ENCODE data around the gene MCM7. TPM values are rescaled to one million over a fixed set of nuclear protein-coding genes. Genes with fewer than 3 reads are reported as not detected.

The MCM7 gene
- total and polyA plus RNA-seq, 2 of the 13 experiments (the other 11 are each of a cell fraction or from before 2014, with no cell fraction given), result 84.5 to 214 TPM

- TF ChIP-seq, protein P1, sequence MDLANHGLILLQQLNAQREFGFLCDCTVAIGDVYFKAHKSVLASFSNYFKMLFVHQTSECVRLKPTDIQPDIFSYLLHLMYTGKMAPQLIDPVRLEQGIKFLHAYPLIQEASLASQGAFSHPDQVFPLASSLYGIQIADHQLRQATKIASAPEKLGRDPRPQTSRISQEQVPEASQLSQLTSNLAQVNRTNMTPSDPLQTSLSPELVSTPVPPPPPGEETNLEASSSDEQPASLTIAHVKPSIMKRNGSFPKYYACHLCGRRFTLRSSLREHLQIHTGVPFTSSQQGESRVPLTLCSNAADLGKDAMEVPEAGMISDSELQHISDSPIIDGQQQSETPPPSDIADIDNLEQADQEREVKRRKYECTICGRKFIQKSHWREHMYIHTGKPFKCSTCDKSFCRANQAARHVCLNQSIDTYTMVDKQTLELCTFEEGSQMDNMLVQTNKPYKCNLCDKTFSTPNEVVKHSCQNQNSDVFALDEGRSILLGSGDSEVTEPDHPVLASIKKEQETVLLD (CRISPR knock-in tag; IDR thresholded peaks at IDR 0.05; ENCODE audit: low read depth), result peak; percentile 61
- TF ChIP-seq ZNF160 (CRISPR knock-in tag; IDR thresholded peaks at IDR 0.05) (no peak), ELF3 (CRISPR knock-in tag; IDR thresholded peaks at IDR 0.05) (peak; percentile 61; the same call in 1 of the 2 replicates), CBX2 (IDR thresholded peaks at IDR 0.05; ENCODE audit: low read depth, low read length) (no peak), CBX2 (CRISPR knock-in tag; IDR thresholded peaks at IDR 0.05; ENCODE audit: low read depth) (no peak), REL (CRISPR knock-in tag; conservative IDR thresholded peaks at IDR 0.05) (no peak), XBP1 (CRISPR knock-in tag; IDR thresholded peaks at IDR 0.05) (no peak), SRY (CRISPR knock-in tag; IDR thresholded peaks at IDR 0.05) (0 out of 2 replicates have a peak, but pooled peaks have one; percentile 13), MEIS1 (CRISPR knock-in tag; IDR thresholded peaks at IDR 0.05; ENCODE audit: borderline replicate concordance) (no peak), ZNF562 (CRISPR knock-in tag; IDR thresholded peaks at IDR 0.05; ENCODE audit: borderline replicate concordance) (no peak), ZNF552 (CRISPR knock-in tag; IDR thresholded peaks at IDR 0.05; ENCODE audit: borderline replicate concordance) (no peak), KLF9 (CRISPR knock-in tag; IDR thresholded peaks at IDR 0.05; ENCODE audit: low read depth) (0 out of 2 replicates have a peak, but pooled peaks have one; percentile 63), ZBTB1 (CRISPR knock-in tag; IDR thresholded peaks at IDR 0.05; ENCODE audit: borderline replicate concordance) (no peak), FOXK2 (IDR thresholded peaks at IDR 0.05) (no peak), HNF4G (IDR thresholded peaks at IDR 0.05; ENCODE audit: borderline replicate concordance, low read depth, low read length) (no peak), HNF4G (CRISPR knock-in tag; IDR thresholded peaks at IDR 0.05; ENCODE audit: borderline replicate concordance, low read depth) (no peak), HOXA7 (CRISPR knock-in tag; IDR thresholded peaks at IDR 0.05) (no peak), HMGXB4 (CRISPR knock-in tag; IDR thresholded peaks at IDR 0.05; ENCODE audit: borderline replicate concordance in 1 of 2, low read depth in 1 of 2) (peak; percentile 51 to 67; a peak in 2 of 4 replicates), ZNF569 (CRISPR knock-in tag; IDR thresholded peaks at IDR 0.05; ENCODE audit: borderline replicate concordance) (no peak), AHR (CRISPR knock-in tag; IDR thresholded peaks at IDR 0.05) (0 out of 2 replicates have a peak, but pooled peaks have one; percentile 20), TOE1 (CRISPR knock-in tag; IDR thresholded peaks at IDR 0.05) (no peak), ZFP36L1 (CRISPR knock-in tag; IDR thresholded peaks at IDR 0.05) (no peak)
- TF ChIP-seq, protein P2, sequence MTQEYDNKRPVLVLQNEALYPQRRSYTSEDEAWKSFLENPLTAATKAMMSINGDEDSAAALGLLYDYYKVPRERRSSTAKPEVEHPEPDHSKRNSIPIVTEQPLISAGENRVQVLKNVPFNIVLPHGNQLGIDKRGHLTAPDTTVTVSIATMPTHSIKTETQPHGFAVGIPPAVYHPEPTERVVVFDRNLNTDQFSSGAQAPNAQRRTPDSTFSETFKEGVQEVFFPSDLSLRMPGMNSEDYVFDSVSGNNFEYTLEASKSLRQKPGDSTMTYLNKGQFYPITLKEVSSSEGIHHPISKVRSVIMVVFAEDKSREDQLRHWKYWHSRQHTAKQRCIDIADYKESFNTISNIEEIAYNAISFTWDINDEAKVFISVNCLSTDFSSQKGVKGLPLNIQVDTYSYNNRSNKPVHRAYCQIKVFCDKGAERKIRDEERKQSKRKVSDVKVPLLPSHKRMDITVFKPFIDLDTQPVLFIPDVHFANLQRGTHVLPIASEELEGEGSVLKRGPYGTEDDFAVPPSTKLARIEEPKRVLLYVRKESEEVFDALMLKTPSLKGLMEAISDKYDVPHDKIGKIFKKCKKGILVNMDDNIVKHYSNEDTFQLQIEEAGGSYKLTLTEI (CRISPR knock-in tag; conservative IDR thresholded peaks at IDR 0.05), result no peak
- TF ChIP-seq, protein P3, sequence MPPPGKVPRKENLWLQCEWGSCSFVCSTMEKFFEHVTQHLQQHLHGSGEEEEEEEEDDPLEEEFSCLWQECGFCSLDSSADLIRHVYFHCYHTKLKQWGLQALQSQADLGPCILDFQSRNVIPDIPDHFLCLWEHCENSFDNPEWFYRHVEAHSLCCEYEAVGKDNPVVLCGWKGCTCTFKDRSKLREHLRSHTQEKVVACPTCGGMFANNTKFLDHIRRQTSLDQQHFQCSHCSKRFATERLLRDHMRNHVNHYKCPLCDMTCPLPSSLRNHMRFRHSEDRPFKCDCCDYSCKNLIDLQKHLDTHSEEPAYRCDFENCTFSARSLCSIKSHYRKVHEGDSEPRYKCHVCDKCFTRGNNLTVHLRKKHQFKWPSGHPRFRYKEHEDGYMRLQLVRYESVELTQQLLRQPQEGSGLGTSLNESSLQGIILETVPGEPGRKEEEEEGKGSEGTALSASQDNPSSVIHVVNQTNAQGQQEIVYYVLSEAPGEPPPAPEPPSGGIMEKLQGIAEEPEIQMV (CRISPR knock-in tag; IDR thresholded peaks at IDR 0.05; ENCODE audit: low read depth), result no peak
These were observed 47.5 kb upstream of the MCM7 start, which contains the start of gene LAMTOR4 (continued) for GRCh38 chr7:100148559-100149328.

Measured in HepG2 (cell line).